ENCODE measurements around the gene MAG. TPM values are rescaled to one million over a fixed set of nuclear protein-coding genes. Genes with fewer than 3 reads are reported as not detected.

MAG gene
- total and polyA plus RNA-seq, 10 of the 15 experiments (the other 5 are each of a cell fraction or from before 2014, with no cell fraction given) = 0.03 to 0.82 (median 0.17) TPM; not detected in 2

DNA sequence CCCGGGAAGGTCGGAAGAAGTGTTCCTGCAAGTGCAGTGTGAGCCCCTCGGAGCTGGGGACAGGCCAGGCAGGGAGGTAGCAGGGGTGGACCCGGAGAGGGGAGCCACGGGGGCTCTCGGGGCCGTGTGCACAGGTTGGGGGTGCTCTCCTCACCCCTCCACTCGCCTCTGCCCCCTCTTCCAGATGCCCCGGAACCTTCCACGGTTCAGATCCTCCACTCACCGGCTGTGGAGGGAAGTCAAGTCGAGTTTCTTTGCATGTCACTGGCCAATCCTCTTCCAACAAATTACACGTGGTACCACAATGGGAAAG is 46.0 kb downstream of the MAG start:
- Histone ChIP-seq H3K27me3 (replicated peaks in 1 of 2; ENCODE audit: control insufficient read depth in 2 of 2, insufficient read depth in 2 of 2, low read length in 1 of 2) (no peaks in the 10 kb centered on the region), H4K20me1 (ENCODE audit: control insufficient read depth, insufficient read depth) (no peaks in the 10 kb centered on the region), H3K36me3 (ENCODE audit: control insufficient read depth in 2 of 2, insufficient read depth in 2 of 2, low read length in 1 of 2) (peaks cover 28 to 32% of the 10 kb centered on the region in 2 experiments), H3K9ac (ENCODE audit: control insufficient read depth, insufficient read depth, low read length) (no peak overlapping the region), H3K79me2 (ENCODE audit: control insufficient read depth, insufficient read depth, low read length) (peaks cover 35% of the 10 kb centered on the region), H3K27ac (ENCODE audit: control insufficient read depth, insufficient read depth) (no peak overlapping the region), H2AFZ (ENCODE audit: control insufficient read depth, low read depth, low read length) (no peak overlapping the region), H3K4me1 (ENCODE audit: control insufficient read depth, insufficient read depth, low read length) (peaks cover 35% of the 10 kb centered on the region), H3K4me3 (no peak overlapping the region), H3K4me2 (ENCODE audit: control insufficient read depth, insufficient read depth) (no peak overlapping the region), H3K9me3 (replicated peaks; ENCODE audit: control insufficient read depth, insufficient read depth, low read length) (no peaks in the 10 kb centered on the region)
- ChIA-PET RAD21 (ENCODE audit: unreplicated experiment) (interaction anchor here (1.1 to 1.8 kb wide), 2 partner anchors 8 to 15 kb away, joined by 3 to 5 read pairs; no protein-coding TSS in a partner anchor), SMC1A (ENCODE audit: uncharacterized antibody, unreplicated experiment) (interaction anchor here (8.1 kb wide), 1 partner anchor 17 kb away, joined by 122 read pairs; no protein-coding TSS in a partner anchor), CTCF (interaction anchor here (2.3 kb wide), 1 partner anchor 15 kb away, joined by 8 read pairs; no protein-coding TSS in a partner anchor), POLR2A (interaction anchor here (0.6 to 1.3 kb wide), 2 partner anchors 8 to 93 kb away, joined by 3 read pairs; no protein-coding TSS in a partner anchor)
- 99% methylated on average over 8 of the region's 13 CpGs for WGBS (ENCODE audit: insufficient coverage, insufficient replicate concordance, low lambda C conversion rate, missing lambda C conversion rate)
- no peak for DNase-seq (ENCODE audit: low read depth, low spot score)
- TF ChIP-seq POLR2AphosphoS2 (IDR thresholded peaks at IDR 0.05; ENCODE audit: low read depth, low read length) (peak; percentile 25; the same call in 1 of the 2 replicates), YBX1 (IDR thresholded peaks at IDR 0.05) (no peak)
- intact Hi-C loops (cut with micrococcal nuclease; ENCODE audit: unreplicated experiment) (no loop called here), in situ Hi-C loops (cut with MboI) (loop anchor here (10.0 kb wide), 1 partner anchor 567 kb away; the partner anchor contains the start of genes HCST, NFKBID and TYROBP)
- BruUV-seq (replicated peaks) = no TSS peak
- ATAC-seq = no peak
- no peak for FAIRE-seq

DNA sequence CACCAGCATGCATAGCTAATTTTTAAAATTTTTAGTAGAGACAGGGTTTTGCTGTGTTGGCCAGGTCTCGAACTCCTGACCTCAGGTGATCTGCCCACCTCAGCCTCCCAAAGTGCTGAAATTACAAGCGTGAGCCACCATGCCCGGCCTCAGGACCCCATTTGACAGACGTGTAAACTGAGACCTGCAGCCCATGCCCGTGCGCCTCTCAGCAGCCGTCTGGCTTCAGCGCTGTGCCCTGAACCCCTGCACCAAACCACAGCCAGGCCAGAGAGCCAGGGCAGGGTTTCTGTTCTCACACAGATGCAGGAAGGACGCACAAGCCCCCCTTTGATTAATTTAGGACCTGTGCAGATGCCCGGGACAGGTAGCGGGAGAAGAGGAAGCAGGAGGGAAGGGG is 48.5 kb downstream of the MAG start:
- Histone ChIP-seq H4K20me1 (ENCODE audit: control insufficient read depth, insufficient read depth) (no peaks in the 10 kb centered on the region), H3K79me2 (ENCODE audit: control insufficient read depth, insufficient read depth, low read length) (peaks cover 16% of the 10 kb centered on the region), H3K27me3 (replicated peaks in 1 of 2; ENCODE audit: control insufficient read depth in 2 of 2, insufficient read depth in 2 of 2, low read length in 1 of 2) (no peaks in the 10 kb centered on the region), H3K4me1 (ENCODE audit: control insufficient read depth, insufficient read depth, low read length) (peaks cover 26% of the 10 kb centered on the region), H3K4me2 (ENCODE audit: control insufficient read depth, insufficient read depth) (no peak overlapping the region), H3K9me3 (replicated peaks; ENCODE audit: control insufficient read depth, insufficient read depth, low read length) (no peaks in the 10 kb centered on the region), H3K9ac (ENCODE audit: control insufficient read depth, insufficient read depth, low read length) (no peak overlapping the region), H3K27ac (ENCODE audit: control insufficient read depth, insufficient read depth) (no peak overlapping the region), H3K4me3 (no peak overlapping the region), H3K36me3 (ENCODE audit: control insufficient read depth in 2 of 2, insufficient read depth in 2 of 2, low read length in 1 of 2) (peaks cover 28 to 39% of the 10 kb centered on the region in 2 experiments), H2AFZ (ENCODE audit: control insufficient read depth, low read depth, low read length) (no peak overlapping the region)
- ATAC-seq (no peak), DNase-seq (ENCODE audit: low read depth, low spot score) (no peak), FAIRE-seq (no peak)
- intact Hi-C loops (cut with micrococcal nuclease; ENCODE audit: unreplicated experiment) (no loop called here), in situ Hi-C loops (cut with MboI) (no loop called here)
- POLR2A ChIA-PET = no interaction called here
- SMC1A ChIA-PET (ENCODE audit: uncharacterized antibody, unreplicated experiment) = interaction anchor here (1.0 to 1.4 kb wide), 2 partner anchors 9 to 13 kb away, joined by 3 to 5 read pairs; no protein-coding TSS in a partner anchor
- CTCF ChIA-PET = interaction anchor here (2.3 kb wide), 1 partner anchor 12 kb away, joined by 8 read pairs; no protein-coding TSS in a partner anchor
- BruUV-seq (replicated peaks) = no TSS peak
- 77% methylated on average over 11 of the region's 11 CpGs for WGBS (ENCODE audit: insufficient coverage, insufficient replicate concordance, low lambda C conversion rate, missing lambda C conversion rate)
- RAD21 ChIA-PET (ENCODE audit: unreplicated experiment) = interaction anchor here (1.1 kb wide), 1 partner anchor 11 kb away, joined by 3 read pairs; the partner anchor contains the start of gene CD22
- TF ChIP-seq ASH2L (IDR thresholded peaks at IDR 0.05; ENCODE audit: borderline replicate concordance, low read depth) (no peak), MXI1 (IDR thresholded peaks at IDR 0.05; ENCODE audit: low read depth, low read length) (no peak), TCF7 (IDR thresholded peaks at IDR 0.05; ENCODE audit: borderline replicate concordance) (no peak), RCOR1 (conservative IDR thresholded peaks at IDR 0.05; ENCODE audit: low read depth, low read length) (no peak), IKZF1 (conservative IDR thresholded peaks at IDR 0.05) (no peak), SUPT20H (IDR thresholded peaks at IDR 0.05; ENCODE audit: borderline replicate concordance, control insufficient read depth, low read depth, low read length) (no peak), BMI1 (IDR thresholded peaks at IDR 0.05; ENCODE audit: borderline replicate concordance) (0 out of 2 replicates have a peak, but pooled peaks have one; percentile 10), RAD21 (IDR thresholded peaks at IDR 0.05; ENCODE audit: insufficient read depth, low read depth, low read length) (no peak), NRF1 (conservative IDR thresholded peaks at IDR 0.05; ENCODE audit: low read depth, low read length) (no peak)
- TF ChIP-seq, protein P1, sequence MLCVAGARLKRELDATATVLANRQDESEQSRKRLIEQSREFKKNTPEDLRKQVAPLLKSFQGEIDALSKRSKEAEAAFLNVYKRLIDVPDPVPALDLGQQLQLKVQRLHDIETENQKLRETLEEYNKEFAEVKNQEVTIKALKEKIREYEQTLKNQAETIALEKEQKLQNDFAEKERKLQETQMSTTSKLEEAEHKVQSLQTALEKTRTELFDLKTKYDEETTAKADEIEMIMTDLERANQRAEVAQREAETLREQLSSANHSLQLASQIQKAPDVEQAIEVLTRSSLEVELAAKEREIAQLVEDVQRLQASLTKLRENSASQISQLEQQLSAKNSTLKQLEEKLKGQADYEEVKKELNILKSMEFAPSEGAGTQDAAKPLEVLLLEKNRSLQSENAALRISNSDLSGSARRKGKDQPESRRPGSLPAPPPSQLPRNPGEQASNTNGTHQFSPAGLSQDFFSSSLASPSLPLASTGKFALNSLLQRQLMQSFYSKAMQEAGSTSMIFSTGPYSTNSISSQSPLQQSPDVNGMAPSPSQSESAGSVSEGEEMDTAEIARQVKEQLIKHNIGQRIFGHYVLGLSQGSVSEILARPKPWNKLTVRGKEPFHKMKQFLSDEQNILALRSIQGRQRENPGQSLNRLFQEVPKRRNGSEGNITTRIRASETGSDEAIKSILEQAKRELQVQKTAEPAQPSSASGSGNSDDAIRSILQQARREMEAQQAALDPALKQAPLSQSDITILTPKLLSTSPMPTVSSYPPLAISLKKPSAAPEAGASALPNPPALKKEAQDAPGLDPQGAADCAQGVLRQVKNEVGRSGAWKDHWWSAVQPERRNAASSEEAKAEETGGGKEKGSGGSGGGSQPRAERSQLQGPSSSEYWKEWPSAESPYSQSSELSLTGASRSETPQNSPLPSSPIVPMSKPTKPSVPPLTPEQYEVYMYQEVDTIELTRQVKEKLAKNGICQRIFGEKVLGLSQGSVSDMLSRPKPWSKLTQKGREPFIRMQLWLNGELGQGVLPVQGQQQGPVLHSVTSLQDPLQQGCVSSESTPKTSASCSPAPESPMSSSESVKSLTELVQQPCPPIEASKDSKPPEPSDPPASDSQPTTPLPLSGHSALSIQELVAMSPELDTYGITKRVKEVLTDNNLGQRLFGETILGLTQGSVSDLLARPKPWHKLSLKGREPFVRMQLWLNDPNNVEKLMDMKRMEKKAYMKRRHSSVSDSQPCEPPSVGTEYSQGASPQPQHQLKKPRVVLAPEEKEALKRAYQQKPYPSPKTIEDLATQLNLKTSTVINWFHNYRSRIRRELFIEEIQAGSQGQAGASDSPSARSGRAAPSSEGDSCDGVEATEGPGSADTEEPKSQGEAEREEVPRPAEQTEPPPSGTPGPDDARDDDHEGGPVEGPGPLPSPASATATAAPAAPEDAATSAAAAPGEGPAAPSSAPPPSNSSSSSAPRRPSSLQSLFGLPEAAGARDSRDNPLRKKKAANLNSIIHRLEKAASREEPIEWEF (IDR thresholded peaks at IDR 0.05; ENCODE audit: insufficient replicate concordance, low read depth, low read length) = no peak

All from GM12878 (cell line).